Stimulated activated naive CD8-positive, alpha-beta T cell treated with anti-CD3 and anti-CD28 coated beads, Interleukin-15, amount 100 ng/mL, for 72 hours (primary cell): ENCODE measurements around the gene TCEAL1.
"Not testable (repeated sequence)": the region's sequence is repeated elsewhere in the genome, so short reads cannot be mapped to it uniquely, and the experiment has no call there.

Experiments used
- ATAC-seq: fragments of 150-1000 bp; cut with Tn5 transposase; 2 replicates; pipeline ENCODE4 v1.10.0; 2021; ENCODE audit warnings: mild to moderate bottlenecking, moderate library complexity
- DNase-seq, 2 donors: peaks; one replicate each; pipeline ENCODE4 v3.0.0; 2021 to 2022
- H3K27ac Mint-ChIP-seq, 2 donors: one replicate each; pipeline ENCODE4 v1.8.0; 2022; ENCODE audit warnings: mild to moderate bottlenecking in 2 of 2, mixed read lengths in 2 of 2, moderate library complexity in 2 of 2
- H3K27me3 Mint-ChIP-seq: one replicate; pipeline ENCODE4 v1.8.0; 2022; ENCODE audit warnings: mixed read lengths
- H3K4me1 Mint-ChIP-seq: one replicate; pipeline ENCODE4 v1.8.0; 2022; ENCODE audit warnings: mild to moderate bottlenecking, mixed read lengths
- H3K4me3 Mint-ChIP-seq, 2 donors: one replicate each; pipeline ENCODE4 v1.8.0; 2022; ENCODE audit warnings: mild to moderate bottlenecking in 2 of 2, mixed read lengths in 2 of 2, moderate library complexity in 1 of 2
- H3K9me3 Mint-ChIP-seq, 2 donors: one replicate each; pipeline ENCODE4 v1.8.0; 2022; ENCODE audit warnings: mixed read lengths in 2 of 2

TCEAL1 gene, protein sequence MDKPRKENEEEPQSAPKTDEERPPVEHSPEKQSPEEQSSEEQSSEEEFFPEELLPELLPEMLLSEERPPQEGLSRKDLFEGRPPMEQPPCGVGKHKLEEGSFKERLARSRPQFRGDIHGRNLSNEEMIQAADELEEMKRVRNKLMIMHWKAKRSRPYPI

DNA sequence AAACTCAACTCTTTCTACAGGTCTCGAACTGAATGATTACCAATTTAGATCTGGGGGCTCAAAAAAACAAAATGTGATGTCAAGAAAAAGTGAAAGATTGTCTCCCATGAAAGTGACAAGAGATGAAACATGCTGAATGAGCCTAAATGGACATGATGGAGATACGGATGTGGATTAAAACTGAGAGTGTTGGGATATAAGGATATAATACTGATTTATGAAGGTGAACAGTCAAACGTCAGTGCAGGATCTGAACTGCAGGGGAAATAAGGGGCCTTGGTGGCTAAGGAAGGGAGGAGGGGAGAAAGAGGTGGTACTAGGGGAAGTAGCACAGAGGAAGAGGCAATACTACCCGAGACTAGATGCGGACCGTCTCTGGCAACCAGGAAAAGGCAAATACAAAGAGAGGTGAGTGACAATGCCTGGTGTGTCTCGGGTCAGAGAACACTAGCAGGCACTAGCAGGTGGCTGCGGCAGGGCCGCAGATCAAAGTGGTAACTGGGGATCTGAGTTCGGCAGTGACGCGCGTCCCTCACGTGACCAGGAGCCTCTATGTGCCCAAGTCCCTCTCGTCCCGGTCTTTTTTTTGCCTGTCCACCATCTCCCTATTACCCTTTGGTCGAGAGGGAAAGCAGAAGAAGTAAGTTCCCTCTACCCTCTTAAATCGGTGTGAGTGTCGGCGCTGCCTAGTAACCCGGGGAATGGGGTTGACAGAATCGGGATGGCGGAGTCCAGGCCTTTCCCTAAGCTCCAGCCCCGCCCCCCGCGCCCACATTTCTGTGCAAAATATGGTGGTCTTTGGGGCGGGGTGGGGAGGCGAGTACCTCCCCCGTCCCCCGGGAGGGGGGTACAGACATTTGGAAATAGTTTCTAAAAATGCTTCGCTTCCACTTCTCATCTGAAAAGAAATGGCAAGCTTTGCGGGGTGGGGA is at the start of gene TCEAL1:
TCEAL1 (plus strand) TSS at position 590 of the 932 bp plus-strand sequence. CDS start 942 bp downstream, outside the sequence.
- peaks cover 24% of the 10 kb centered on the region for H3K4me1 Mint-ChIP-seq
- H3K27ac Mint-ChIP-seq: peak within 1 kb of the TSS; percentile 87 to 93
- DNase-seq: peak; percentile 20 to 33
- peak within 1 kb of the TSS; percentile 87 to 94 for H3K4me3 Mint-ChIP-seq
- H3K9me3 Mint-ChIP-seq: no peaks in the 10 kb centered on the region
- no peaks in the 10 kb centered on the region for H3K27me3 Mint-ChIP-seq
- peak; percentile 73 for ATAC-seq

DNA sequence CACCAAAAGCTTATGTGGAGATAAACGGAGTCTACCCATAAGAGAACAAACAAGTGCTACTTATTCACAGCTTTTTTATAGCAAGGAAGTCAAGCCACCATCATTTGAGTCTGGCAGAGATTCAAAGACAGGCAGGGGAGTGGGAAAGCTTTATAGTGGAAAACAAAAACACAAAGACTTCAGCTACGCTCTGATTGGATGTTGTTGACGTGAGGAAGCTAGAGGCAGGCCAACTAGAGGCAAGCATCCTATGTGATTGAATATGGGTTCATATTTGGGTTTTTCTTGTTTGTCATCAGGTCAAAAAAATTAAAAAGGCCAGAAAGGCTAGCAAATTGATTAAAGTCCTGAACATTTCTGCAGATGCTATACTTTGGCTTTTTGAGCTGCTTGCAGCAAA is 44.2 kb upstream of the TCEAL1 start:
- H3K4me3 Mint-ChIP-seq: peak overlapping the region in 1 of 2 donors; percentile 40
- no peak for DNase-seq

DNA sequence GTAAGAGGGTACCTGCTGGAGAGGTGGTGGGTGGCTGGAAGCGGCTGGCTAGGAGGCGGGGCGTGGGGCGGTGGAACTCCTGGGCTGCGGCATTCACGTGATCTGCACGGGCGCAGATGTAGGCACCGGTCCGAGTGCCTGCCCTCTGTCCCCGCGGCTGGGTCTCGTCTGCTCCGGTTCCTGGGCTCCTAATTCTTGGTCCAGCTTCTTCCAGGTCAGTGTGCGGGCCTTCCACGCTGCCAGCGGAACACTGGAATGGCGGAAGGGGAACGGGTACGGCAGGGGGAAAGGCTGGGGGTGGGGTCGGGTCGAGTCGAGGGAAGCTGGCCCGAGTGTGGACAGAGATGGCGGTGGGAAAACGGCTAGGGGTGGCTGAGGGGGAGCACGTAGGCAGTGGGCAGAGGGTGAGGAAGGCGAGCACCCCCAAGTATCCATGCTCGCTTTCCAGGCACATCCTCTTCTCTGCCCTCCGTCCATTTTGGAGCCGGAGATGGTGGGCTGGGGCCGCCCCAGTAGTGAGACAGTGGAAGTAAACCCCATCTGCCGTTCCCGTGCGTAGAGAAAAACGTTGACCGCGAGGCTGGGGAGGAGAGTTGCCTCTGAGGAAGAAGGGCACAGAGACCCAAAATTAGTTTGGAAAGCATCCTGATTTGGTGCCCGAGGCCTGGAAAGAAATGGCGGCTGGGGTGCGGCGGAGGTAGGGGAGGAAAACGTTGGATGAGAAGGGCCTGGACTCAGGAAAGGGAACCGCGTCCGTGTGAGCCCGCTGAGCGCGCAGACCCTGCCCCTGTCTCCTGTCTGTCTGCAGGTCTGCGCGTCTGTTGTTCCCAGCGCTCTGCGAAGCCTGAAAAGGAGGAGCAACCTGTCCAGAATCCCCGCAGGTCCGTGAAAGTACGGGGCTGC is 43.1 kb upstream of the TCEAL1 start, which contains the start of gene TCEAL4:
TCEAL4 (plus strand) TSS at position 105 of the 903 bp plus-strand sequence. CDS start 1,161 bp downstream, outside the sequence.
- peak within 1 kb of the TSS; percentile 84 to 95 for H3K27ac Mint-ChIP-seq
- ATAC-seq (peak; percentile 89), DNase-seq (peak; percentile 8 to 15)
- no peaks in the 10 kb centered on the region for H3K27me3 Mint-ChIP-seq
- peak within 1 kb of the TSS; percentile 88 to 90 for H3K4me3 Mint-ChIP-seq
- H3K9me3 Mint-ChIP-seq: no peaks in the 10 kb centered on the region
- H3K4me1 Mint-ChIP-seq: peaks cover 8% of the 10 kb centered on the region

More for the DNA sequence above, 44.2 kb upstream of the TCEAL1 start:
- Mint-ChIP-seq H3K9me3 (no peaks in the 10 kb centered on the region), H3K27ac (no peak overlapping the region), H3K27me3 (no peaks in the 10 kb centered on the region), H3K4me1 (peaks cover 8% of the 10 kb centered on the region)
- ATAC-seq: no peak

DNA sequence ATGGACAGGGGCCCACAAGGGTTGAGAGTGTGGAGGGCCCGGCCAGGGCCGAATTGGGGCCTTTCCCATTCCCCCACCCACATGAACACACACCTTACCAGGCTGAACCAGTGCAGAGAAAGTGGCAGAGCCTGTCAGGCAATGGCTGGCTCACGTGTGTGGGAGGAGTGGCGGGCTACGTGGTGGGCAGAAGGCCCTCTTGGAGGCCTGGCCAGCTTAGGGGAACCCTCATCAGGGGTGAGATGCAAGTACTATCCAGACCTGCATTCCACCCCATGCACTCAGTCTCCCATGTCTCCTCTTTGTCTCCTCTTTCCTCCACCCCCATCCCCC is 42.5 kb upstream of the TCEAL1 start:
- Mint-ChIP-seq H3K4me1 (peaks cover 8% of the 10 kb centered on the region), H3K9me3 (no peaks in the 10 kb centered on the region), H3K27ac (peak overlapping the region; percentile 25 to 84), H3K4me3 (peak overlapping the region; percentile 88 to 90), H3K27me3 (no peaks in the 10 kb centered on the region)
- peak; percentile 61 for ATAC-seq
- peak in 1 of 2 donors; percentile 10 for DNase-seq

DNA sequence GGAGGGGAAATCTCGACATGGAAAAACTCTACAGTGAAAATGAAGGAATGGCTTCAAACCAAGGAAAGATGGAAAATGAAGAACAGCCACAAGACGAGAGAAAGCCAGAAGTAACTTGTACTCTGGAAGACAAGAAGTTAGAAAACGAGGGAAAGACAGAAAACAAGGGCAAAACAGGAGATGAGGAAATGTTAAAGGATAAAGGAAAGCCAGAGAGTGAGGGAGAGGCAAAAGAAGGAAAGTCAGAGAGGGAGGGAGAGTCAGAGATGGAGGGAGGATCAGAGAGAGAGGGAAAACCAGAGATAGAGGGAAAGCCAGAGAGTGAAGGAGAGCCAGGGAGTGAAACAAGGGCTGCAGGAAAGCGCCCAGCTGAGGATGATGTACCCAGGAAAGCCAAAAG is 42.1 kb upstream of the TCEAL1 start:
- ATAC-seq (no peak), DNase-seq (no peak)
- Mint-ChIP-seq H3K4me1 (peaks cover 8% of the 10 kb centered on the region), H3K9me3 (no peaks in the 10 kb centered on the region), H3K27me3 (no peaks in the 10 kb centered on the region), H3K27ac (peak overlapping the region in 1 of 2 donors; percentile 25), H3K4me3 (peak overlapping the region in 1 of 2 donors; percentile 88)

DNA sequence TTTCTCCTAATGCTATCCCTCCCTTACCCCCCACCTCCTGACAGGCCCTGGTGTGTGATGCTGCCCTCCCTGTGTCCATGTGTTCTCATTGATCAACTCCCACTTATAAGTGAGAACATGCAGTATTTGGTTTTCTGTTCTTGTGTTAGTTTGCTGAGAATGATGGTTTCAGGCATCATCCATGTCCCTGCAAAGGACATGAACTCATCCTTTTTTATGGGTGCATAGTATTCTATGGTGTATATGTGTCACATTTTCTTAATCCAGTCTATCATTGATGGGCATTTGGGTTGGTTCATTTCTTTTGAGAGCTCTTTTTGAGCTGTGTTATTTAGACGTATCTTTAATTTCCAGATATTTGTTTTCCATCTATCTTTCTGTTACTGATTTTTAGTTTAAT is 36.5 kb upstream of the TCEAL1 start:
- H3K4me1 Mint-ChIP-seq, H3K4me3 Mint-ChIP-seq, H3K27me3 Mint-ChIP-seq, H3K27ac Mint-ChIP-seq, H3K9me3 Mint-ChIP-seq, ATAC-seq, DNase-seq: not testable (repeated sequence)

DNA sequence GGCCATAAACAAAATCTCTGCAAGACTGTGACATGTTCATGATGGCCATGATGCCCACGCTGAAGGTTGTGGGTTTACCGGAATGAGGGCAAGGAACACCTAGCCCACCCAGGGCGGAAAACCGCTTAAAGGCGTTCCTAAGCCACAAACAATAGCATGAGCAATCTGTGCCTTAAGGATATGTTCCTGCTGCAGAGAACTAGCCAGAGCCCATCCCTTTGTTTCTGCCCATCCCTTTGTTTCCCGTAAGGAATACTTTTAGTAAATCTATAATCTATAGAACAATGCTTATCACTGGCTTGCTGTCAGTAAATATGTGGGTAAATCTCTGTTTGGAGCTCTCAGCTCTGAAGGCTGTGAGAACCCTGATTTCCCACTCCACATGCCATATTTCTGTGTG is 33.6 kb upstream of the TCEAL1 start:
- not testable (repeated sequence) for H3K27me3 Mint-ChIP-seq, H3K9me3 Mint-ChIP-seq, H3K4me1 Mint-ChIP-seq, H3K27ac Mint-ChIP-seq, ATAC-seq, H3K4me3 Mint-ChIP-seq, DNase-seq

DNA sequence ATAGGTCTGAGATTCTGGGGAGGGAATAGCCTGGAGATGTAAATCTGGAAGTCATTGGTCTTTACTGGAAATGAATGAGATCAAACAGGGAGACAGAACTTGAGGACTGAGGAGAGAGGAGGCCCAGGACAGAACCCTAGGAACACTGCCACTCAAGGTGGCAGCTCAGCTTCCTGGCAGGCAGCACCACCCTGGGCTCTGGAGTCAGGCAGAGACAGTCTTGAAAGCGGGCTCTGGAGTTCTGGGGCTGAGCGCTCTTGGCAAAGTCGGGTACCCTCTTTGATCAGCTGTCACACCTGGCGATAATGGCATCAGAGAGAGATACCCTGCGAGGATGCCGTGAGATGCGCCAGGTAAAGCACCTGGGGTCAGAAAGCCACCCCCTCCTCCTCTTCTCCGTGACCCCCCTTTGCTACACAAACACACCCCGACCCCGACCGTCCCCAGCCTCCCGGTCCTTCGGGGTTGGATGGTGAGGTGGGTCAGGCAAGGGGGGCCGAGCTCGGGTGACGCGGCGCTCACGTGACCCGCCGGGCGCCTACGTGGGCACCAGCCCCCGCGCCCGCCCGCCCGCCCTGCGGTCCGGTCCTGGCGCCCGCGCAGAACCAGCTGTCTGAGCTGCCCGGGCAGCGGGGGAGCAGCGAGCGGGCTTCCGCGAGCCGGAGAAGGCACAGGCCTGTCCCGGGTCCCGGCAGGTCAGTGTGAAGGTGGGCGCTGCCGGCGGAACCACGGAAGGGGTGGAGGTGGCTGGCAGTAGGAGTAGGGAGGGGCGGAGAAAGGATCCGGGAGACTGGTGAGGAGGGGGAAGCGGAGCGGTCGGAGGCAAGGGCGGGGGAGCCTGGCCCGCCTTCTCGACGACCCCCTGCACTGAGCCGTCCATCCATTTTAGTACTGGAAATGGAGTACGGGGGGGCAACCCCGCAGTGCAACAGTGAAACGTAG is 21.1 kb upstream of the TCEAL1 start, which contains the start of gene TCEAL3:
TCEAL3 (plus strand) TSS at position 600 of the 942 bp plus-strand sequence. CDS start 1,102 bp downstream, outside the sequence.
- ATAC-seq: peak; percentile 85

DNA sequence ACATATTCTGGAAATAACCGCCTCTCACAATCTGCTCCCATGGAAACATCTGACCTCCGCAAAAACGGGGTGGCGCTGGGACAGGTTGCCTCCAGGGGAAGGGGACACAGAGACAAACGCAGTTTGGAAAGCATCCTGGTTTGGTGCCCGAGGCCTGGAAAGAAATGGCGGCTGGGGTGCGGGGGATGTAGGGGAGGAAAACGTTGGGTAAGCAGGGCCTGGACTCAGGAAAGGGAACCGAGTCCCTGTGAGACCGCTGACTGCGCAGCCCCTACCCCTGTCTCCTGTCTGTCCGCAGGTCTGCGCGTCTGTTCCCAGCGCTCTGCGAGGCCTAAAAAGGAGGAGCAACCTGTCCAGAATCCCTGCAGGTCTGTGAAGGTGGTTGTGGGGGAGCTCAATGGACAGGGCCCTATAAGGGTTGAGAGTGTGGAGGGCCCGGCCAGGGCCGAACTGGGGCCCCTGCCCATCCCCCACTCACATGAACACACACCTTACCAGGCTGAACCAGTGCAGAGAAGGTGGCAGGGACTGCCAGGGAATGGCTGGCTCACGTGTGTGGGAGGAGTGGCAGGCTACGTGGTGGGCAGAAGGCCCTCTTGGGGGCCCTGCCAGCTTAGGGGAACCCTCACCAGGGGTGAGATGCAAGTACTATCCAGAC is 20.3 kb upstream of the TCEAL1 start:
- no peaks in the 10 kb centered on the region for H3K9me3 Mint-ChIP-seq
- no peaks in the 10 kb centered on the region for H3K27me3 Mint-ChIP-seq
- peak in 1 of 2 donors; percentile 10 for DNase-seq
- peaks cover 15% of the 10 kb centered on the region for H3K4me1 Mint-ChIP-seq
- peak overlapping the region; percentile 89 to 90 for H3K27ac Mint-ChIP-seq
- peak overlapping the region; percentile 77 to 83 for H3K4me3 Mint-ChIP-seq
- ATAC-seq: peak; percentile 49

More for the DNA sequence above, 21.1 kb upstream of the TCEAL1 start, which contains the start of gene TCEAL3:
- H3K9me3 Mint-ChIP-seq: no peaks in the 10 kb centered on the region
- DNase-seq: peak; percentile 23 to 24
- peak within 1 kb of the TSS; percentile 89 to 90 for H3K27ac Mint-ChIP-seq
- no peaks in the 10 kb centered on the region for H3K27me3 Mint-ChIP-seq
- peaks cover 15% of the 10 kb centered on the region for H3K4me1 Mint-ChIP-seq
- H3K4me3 Mint-ChIP-seq: peak within 1 kb of the TSS; percentile 77 to 83

DNA sequence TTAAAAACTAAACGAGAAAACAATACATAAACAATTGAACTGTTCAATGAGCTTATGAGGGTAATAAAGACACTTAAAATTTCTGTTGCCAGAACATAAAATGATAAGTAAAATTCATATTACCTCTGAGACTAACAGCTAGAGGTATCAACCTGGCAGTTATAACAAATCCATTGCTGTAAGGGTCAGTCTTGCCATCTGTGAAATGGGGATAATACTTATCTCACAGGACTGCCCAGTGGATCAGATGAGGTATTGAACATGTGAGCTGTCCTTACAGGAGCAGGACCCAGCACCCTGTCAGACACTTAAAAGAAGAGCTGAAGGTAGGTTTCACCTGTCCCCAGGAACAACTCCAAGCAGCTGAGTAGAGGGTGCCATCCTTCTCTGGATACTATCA is 18.5 kb upstream of the TCEAL1 start:
- no peaks in the 10 kb centered on the region for H3K27me3 Mint-ChIP-seq
- H3K4me3 Mint-ChIP-seq: peak overlapping the region in 1 of 2 donors; percentile 29
- ATAC-seq: no peak
- peaks cover 15% of the 10 kb centered on the region for H3K4me1 Mint-ChIP-seq
- H3K27ac Mint-ChIP-seq: no peak overlapping the region
- H3K9me3 Mint-ChIP-seq: no peaks in the 10 kb centered on the region
- DNase-seq: no peak

DNA sequence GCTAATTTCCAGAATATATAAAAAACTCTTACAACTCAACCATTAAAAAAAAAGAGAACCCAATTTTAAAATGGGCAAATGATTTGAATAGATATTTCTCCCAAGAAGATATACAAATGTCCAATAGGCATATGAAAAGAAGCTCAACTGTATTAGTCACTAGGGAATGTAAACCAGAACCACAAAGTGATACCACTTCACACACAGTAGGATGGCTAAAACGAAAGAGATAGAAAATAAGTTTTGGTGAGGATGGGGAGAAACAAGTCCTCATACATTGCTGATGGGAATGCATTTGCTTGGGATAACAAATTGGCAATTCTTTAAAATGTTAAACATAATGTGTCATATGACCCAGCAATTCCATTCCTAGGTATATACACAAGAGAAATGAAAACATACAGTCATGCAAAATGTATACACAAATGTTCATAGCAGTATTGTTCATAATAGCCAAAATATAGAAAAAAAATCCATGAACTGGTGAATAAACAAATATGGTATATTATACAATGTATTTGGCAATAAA is 15.3 kb upstream of the TCEAL1 start:
- Mint-ChIP-seq H3K4me3 (no peak overlapping the region), H3K4me1 (peaks cover 6% of the 10 kb centered on the region), H3K27ac (no peak overlapping the region), H3K27me3 (no peaks in the 10 kb centered on the region), H3K9me3 (no peaks in the 10 kb centered on the region)
- ATAC-seq: no peak
- DNase-seq: no peak

DNA sequence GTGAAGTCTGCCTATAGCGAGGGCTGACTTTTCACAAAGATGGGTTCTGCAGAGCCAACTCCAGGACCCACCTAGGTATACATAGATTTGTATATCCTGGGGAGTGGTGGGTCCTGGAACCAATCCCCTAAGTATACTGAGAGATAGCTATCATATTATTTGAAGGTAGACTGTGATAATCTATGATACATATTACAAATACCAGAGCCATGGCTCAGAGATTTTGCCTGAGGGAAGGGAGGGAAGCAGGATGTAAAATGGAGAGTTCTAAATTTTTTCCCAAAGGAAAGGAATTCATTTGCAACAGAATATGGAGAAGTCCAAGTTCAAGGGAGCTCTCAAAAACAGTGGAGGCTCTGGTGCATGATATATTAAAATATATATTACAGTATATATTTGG is 13.8 kb upstream of the TCEAL1 start:
- Mint-ChIP-seq H3K4me3 (no peak overlapping the region), H3K27me3 (no peaks in the 10 kb centered on the region), H3K9me3 (no peaks in the 10 kb centered on the region), H3K4me1 (no peaks in the 10 kb centered on the region), H3K27ac (no peak overlapping the region)
- ATAC-seq (no peak), DNase-seq (no peak)

DNA sequence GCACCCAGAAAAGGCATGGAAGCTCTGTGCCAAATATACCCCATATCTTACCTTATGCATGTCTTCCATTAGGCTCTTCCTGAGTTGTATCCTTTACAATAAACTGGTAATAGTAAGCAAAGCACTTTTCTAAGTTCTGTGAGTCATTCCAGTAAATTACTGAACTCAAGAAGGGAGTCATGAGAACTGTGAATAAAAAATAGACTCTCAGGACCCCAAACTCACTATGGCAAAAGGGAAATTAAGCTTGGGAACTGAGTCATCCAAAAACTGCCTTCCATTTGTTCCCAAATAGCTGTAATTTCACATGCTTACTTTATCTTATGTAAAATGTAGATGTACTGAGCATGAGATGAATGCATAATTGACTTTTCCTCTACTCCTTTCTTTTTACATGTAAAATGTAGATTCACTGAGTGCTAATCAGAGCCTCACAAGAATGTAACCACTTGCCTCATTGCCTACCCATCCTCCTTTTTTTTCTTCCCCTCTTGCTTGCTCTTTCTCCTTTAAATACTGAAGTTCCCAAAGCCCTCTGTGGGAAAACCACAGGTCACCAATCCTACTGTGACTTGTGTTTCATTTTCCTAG is 12.9 kb upstream of the TCEAL1 start:
- Mint-ChIP-seq H3K27me3 (no peaks in the 10 kb centered on the region), H3K4me3 (no peak overlapping the region), H3K27ac (no peak overlapping the region), H3K9me3 (no peaks in the 10 kb centered on the region), H3K4me1 (no peaks in the 10 kb centered on the region)
- no peak for DNase-seq
- ATAC-seq: no peak
